ELF-1 (cell line): ENCODE data around the gene SRPX2.

ENCODE experiments used
- DNase-seq: peaks from one replicate; pipeline ENCODE4 v3.0.0-alpha.2; 2016; ENCODE audit warnings: low read depth, low spot score

The SRPX2 gene

GRCh38 chrX:100650841-100651240, 6.8 kb downstream of the SRPX2 start:
- DNase-seq: no peak

- DNase-seq: no peak
These were observed 8.3 kb downstream of the SRPX2 start for GRCh38 chrX:100652266-100652665.

- DNase-seq: peak; percentile 39
These were observed 10.3 kb downstream of the SRPX2 start for GRCh38 chrX:100654261-100654660.

GRCh38 chrX:100658941-100659381, 15.0 kb downstream of the SRPX2 start:
- DNase-seq: no peak

- DNase-seq: no peak
These were observed 15.6 kb downstream of the SRPX2 start for GRCh38 chrX:100659431-100660137.

GRCh38 chrX:100662170-100662569, 18.2 kb downstream of the SRPX2 start:
- DNase-seq: no peak

- DNase-seq: no peak
These were observed 18.8 kb downstream of the SRPX2 start for GRCh38 chrX:100662796-100663195.

- no peak for DNase-seq
These were observed 19.6 kb downstream of the SRPX2 start for GRCh38 chrX:100663642-100664041.

GRCh38 chrX:100672966-100673365, 29.0 kb downstream of the SRPX2 start:
- no peak for DNase-seq

- DNase-seq: no peak
These were observed 29.5 kb downstream of the SRPX2 start for GRCh38 chrX:100673397-100673953.

GRCh38 chrX:100674705-100675104, 30.7 kb downstream of the SRPX2 start:
- DNase-seq: no peak

- DNase-seq: no peak
These were observed 33.7 kb downstream of the SRPX2 start for GRCh38 chrX:100677611-100678181.

GRCh38 chrX:100680756-100681155, 36.8 kb downstream of the SRPX2 start:
- DNase-seq: no peak

- DNase-seq: no peak
These were observed 37.6 kb downstream of the SRPX2 start for GRCh38 chrX:100681599-100681998.

GRCh38 chrX:100682939-100683338, 38.9 kb downstream of the SRPX2 start:
- DNase-seq: no peak

- DNase-seq: peak; percentile 88
These were observed 41.4 kb downstream of the SRPX2 start for GRCh38 chrX:100685284-100685996.

GRCh38 chrX:100685997-100686305, 42.0 kb downstream of the SRPX2 start:
- no peak for DNase-seq

- no peak for DNase-seq
These were observed 43.1 kb downstream of the SRPX2 start for GRCh38 chrX:100687128-100687527.

- no peak for DNase-seq
These were observed 43.5 kb downstream of the SRPX2 start for GRCh38 chrX:100687546-100687945.

- no peak for DNase-seq
These were observed 51.3 kb downstream of the SRPX2 start for GRCh38 chrX:100695302-100695701.

- DNase-seq: no peak
These were observed 52.0 kb downstream of the SRPX2 start for GRCh38 chrX:100695991-100696390.

- DNase-seq: no peak
These were observed 52.8 kb downstream of the SRPX2 start for GRCh38 chrX:100696699-100697351.
